ENCODE measurements around the gene GTF3C1.

DNA sequence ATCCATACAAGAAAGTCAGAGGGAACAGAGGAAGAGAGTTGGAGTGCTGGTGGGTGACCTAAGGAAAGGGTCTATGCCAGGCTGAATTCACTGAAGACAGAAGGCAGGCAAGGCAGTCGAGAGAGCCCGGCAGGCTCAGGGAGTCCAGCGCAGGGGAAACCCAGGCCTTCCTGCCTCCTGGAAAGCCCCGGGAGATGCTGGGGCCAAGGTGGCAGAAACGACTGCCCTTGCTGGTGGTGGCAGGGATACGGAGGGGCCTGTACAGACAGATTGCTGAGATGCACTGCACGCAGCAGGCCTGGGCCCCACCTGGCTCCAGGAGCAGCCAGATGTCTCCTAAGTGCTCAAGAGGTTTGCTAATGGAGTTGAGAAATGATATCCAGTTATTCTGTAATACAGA, 59.8 kb downstream of the GTF3C1 start:
- TF ChIP-seq, protein P1, sequence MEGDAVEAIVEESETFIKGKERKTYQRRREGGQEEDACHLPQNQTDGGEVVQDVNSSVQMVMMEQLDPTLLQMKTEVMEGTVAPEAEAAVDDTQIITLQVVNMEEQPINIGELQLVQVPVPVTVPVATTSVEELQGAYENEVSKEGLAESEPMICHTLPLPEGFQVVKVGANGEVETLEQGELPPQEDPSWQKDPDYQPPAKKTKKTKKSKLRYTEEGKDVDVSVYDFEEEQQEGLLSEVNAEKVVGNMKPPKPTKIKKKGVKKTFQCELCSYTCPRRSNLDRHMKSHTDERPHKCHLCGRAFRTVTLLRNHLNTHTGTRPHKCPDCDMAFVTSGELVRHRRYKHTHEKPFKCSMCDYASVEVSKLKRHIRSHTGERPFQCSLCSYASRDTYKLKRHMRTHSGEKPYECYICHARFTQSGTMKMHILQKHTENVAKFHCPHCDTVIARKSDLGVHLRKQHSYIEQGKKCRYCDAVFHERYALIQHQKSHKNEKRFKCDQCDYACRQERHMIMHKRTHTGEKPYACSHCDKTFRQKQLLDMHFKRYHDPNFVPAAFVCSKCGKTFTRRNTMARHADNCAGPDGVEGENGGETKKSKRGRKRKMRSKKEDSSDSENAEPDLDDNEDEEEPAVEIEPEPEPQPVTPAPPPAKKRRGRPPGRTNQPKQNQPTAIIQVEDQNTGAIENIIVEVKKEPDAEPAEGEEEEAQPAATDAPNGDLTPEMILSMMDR (IDR thresholded peaks at IDR 0.05; ENCODE audit: poor library complexity, severe bottlenecking): no peak
- TF ChIP-seq TAF1 (IDR thresholded peaks at IDR 0.05; ENCODE audit: low read depth) (no peak), EZH2 (IDR thresholded peaks at IDR 0.05; ENCODE audit: borderline replicate concordance, insufficient read depth, low read length, poor library complexity, severe bottlenecking) (no peak), EP300 (conservative IDR thresholded peaks at IDR 0.05; ENCODE audit: poor library complexity, severe bottlenecking) (no peak), REST (IDR thresholded peaks at IDR 0.05; ENCODE audit: borderline replicate concordance) (no peak), POLR2AphosphoS5 (IDR thresholded peaks at IDR 0.05) (no peak), RAD21 (conservative IDR thresholded peaks at IDR 0.05) (no peak), SMC3 (conservative IDR thresholded peaks at IDR 0.05; ENCODE audit: poor library complexity) (no peak)
